GM19238 (cell line): Measurements from ENCODE around the gene RMND5B.
A peak's percentile ranks its signal among the peaks of the same experiment; 100 is the strongest.
"Not testable (repeated sequence)": the region's sequence is repeated elsewhere in the genome, so short reads cannot be mapped to it uniquely, and the experiment has no call there.

ENCODE experiments used
- DNase-seq: peaks from one replicate; pipeline ENCODE4 v3.0.0; 2011; ENCODE audit warnings: low spot score; ENCODE audit not compliant: insufficient read length

The RMND5B gene

DNA sequence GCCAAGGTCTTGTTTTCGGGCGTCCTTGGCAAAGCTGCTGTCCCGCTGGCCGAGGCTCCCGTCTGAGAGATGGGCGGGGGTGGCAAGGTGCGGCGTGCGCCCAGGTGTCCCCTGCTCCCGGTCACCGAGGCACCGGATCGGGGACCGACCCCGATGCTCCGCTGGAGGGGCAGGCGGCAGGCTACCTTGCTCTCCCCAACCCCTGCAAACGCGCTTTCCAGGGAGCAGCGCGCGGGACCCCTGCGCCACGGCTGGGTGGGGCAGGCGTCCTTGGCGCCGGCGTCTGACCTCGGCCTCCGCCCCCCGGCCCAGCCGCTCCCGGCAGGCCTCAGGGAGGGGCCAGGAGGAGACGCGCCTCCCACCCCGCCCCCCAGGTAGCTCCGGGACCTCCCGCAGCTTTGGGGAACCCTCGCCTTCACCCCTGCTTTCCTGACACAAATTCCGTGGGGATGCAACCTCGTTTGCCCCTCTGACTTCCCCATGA, 16.9 kb upstream of the RMND5B start:
- no peak for DNase-seq

DNA sequence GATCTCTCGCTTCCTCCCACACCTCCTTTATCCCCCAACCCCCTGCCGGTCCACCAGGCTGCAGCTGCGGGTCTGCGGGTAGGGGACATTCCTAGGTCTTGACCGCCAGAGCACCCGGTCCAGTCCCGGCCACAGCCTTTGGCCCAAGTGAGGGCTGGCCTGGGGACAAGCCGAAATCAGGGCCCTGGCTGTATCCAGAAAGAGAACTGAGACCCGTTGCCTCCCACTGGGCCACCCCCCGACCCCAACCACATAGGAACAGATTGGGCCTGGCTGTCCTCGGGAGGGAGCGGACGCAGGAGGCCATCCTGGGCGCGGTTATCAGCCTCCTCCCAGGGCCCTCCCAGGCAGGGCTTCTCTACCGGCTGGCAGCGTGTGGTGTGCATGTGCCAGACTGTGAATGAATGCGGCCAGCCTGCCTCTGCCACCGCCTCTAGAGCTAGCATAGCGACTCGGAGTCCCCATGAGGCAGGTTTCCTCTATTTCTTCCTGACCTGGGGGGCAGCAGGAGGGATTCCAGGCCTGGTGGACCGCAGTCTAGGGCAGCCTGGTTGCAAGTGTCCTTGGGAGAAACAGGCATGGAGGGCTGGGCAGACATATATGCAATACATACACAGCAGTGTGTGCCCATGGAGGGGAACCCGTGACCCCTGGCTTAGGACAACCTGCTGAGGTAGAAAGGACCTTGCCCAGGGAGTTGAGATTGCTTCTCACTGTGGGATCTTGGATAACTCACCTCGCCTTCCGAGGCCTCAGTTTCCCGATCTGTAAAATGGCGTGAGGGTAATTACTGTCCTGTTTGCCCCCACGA, 16.3 kb upstream of the RMND5B start:
- DNase-seq: no peak

DNA sequence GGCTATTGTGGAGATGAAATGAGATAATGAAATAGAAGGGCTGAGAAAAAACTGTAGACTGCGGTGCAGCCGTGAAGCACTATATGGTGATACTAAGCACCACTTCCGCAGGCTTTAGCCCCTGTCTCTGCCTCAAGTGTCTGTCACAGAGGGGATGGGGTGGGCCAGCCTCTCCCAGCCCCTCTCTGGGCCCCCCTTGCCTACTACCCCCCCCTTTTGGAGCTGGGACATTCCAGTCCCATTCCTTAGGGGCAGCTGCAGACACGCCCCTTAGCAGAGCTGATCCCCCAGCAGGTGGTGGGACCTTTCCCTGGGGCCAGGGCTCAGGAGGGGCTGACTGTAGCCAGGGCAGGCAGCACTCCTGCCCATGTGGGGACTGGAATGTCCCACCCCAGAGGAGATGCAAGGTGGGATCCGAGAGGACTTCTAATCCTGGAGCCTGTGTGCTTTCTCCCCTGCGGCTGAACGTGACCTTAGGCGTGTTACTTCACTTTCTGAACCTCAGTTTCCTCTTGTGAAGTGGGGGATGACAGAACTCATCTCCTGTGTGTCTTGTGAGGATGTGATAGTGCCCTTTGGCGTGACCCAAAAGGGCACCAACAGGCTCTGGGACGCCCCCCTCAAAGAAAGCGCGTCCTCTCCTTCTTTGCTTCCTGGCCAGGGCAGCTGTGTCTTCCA, 15.5 kb upstream of the RMND5B start:
- no peak for DNase-seq

DNA sequence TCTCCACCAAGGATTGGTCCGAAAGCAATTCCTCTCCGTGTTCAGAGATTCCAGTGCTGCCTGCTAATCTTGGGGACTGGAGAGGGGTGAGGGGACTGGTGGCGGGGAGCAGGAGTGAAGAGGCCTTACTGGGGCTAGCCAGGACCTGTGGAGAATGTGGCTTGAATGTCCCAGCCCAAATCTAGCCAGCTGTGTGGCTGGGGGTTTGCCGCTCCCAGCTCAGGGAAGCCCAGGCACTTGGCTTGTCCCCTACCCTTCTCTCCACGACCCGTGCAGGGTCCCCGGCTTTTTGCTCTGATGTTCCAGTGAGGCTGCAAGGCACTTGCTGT, 15.0 kb upstream of the RMND5B start:
- DNase-seq: no peak

DNA sequence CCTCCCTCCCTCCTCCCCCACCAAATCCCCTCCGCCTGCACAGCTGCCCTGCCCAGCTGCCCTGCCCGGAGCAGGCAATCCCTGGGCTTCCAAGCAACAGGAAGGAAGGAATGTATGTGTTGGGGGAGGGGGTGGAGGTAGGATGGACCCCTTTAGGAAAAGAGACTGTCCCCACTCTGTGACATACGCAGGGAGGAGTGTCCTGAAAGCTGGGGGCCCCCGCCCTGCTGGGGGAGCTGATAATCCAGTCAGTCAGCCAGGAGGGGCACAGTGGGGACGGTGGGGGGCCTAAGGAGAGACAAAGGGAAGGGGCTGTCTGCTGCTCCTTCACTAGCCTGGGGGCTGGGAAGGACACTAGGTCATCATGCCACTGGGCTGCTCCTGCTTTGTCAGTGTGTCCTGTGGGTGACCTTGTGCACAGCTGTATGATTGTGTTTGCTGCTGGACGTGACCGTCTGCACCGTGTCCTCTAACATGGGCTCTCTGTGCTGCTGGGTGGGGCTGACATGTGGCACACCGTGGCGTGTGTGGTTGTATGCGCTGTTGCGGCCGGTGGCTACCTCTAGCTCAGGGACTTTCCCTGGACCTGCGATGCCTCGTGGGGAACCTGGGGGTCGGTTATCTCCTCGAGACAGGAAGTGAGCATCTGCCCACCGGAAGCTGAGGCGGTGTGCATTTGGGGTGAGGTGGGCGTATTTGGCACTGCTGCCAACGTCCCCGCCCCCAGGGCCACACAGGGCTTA, 14.5 kb upstream of the RMND5B start:
- peak; percentile 43 for DNase-seq

DNA sequence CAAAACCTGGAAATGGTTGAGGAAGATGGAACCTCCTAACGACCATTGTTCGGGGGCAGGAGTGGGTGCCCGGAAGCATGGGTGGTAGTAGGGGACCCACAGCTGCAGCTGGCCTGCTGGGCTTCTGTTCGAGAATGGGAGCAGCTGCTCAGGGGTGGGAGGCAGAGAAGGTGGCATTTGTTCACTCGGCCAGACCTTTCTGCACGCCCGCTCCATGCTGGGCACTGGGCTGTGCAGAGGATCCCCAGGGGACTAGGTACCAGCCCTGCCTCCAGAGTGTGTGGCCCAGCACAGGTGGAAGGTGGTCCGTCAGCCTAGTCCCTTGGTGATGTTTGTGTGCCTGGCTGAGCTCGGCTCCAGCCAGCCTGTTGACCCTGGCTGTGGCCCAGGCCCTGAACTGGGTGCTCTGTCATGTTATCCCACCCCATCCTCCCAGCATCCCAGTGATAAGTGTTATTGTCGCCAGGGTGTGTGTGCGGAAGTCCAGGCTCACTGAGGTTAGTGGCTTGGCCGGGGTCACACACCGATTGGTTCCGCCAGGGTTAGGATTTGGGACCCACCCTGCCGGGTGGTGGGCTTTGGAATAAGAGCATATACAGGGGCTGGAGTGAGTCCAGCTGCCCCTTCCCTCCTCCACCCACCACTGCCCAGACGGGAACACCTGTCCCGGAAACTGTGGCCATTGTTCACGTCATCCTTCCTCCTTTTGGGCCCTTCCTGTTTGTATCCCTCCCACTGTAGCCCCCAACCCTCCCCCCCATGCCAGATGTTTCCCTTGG, 12.7 kb upstream of the RMND5B start:
- no peak for DNase-seq

DNA sequence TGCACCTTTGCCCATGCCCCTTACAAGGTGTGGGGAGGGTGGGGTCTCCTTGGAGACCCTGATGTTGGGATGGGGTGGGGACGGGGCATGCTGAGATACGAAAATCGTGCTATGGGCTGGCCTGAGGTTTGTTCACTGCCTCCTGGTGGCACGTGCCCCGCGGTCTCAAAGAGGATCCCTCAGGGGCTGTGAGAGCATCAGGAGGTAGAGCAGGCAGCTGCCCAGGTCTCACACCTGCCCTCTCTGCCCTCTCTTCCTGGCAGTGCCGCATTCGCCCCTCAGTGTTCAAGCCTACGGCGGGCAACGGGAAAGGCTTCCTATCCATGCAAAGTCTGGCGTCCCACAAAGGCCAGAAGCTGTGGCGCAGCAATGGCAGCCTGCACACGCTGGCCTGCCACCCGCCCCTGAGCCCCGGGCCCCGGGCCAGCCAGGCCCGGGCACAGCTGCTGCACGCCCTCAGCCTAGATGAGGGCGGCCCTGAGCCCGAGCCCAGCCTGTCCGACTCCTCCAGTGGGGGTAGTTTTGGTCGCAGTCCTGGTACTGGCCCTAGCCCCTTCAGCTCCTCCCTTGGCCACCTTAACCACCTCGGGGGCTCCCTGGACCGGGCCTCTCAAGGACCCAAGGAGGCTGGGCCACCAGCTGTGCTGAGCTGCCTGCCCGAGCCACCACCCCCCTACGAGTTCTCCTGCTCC, 10.8 kb upstream of the RMND5B start:
- no peak for DNase-seq

DNA sequence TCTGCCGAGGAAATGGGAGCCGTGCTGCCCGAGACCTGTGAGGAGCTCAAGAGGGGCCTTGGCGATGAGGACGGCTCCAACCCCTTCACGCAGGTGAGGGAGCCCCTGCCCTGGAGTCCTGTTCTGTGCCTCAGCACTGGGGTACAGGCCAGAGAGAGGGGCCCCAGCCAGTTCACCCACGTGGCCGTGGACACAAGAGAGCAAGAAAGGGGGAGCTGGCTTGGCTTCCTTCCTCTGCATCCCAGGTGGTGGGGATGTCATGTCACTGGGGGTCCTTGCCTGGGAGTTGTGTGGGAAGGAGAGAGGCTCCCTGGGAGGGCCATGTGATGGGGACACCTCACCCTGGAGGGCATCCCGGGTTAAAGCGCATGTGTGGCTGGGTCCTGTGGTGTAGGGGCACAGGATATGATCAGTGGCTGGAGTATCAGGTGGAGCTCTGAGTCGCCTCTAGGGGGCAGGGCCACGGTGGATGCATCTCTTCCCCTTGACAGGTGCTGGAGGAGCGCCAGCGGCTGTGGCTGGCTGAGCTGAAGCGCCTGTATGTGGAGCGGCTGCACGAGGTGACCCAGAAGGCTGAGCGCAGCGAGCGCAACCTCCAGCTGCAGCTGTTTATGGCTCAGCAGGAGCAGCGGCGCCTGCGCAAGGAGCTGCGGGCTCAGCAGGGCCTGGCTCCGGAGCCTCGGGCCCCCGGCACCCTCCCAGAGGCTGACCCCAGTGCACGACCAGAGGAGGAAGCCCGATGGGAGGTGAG, 10.0 kb upstream of the RMND5B start:
- DNase-seq: peak; percentile 93

DNA sequence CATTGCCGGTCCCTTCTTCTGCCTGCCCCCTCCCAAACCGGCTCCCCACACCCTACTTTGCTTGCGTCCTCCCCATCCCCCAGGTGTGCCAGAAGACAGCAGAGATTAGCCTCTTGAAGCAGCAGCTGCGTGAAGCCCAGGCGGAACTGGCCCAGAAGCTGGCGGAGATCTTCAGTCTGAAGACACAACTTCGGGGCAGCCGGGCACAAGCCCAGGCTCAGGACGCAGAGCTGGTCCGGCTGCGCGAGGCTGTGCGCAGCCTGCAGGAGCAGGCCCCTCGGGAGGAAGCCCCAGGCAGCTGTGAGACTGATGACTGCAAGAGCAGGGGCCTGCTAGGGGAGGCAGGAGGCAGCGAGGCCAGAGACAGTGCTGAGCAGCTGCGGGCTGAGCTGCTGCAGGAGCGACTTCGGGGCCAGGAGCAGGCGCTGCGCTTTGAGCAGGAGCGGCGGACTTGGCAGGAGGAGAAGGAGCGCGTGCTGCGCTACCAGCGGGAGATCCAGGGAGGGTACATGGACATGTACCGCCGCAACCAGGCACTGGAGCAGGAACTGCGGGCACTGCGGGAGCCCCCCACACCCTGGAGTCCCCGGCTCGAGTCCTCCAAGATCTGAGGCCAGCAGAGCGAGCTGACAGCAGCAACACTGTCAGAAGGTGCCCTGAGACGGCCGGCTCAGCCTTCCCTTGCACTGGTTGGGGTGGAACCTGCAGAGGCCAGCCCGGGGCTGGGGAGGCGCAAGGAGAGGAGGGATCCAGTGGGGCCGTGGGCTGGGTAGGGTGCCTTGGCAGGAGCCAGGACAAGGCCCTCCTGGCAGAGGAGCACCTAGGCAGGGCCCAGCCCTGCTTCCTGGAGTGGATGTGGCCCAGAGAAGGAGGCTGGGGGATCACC, 9.2 kb upstream of the RMND5B start:
- peak; percentile 40 for DNase-seq

DNA sequence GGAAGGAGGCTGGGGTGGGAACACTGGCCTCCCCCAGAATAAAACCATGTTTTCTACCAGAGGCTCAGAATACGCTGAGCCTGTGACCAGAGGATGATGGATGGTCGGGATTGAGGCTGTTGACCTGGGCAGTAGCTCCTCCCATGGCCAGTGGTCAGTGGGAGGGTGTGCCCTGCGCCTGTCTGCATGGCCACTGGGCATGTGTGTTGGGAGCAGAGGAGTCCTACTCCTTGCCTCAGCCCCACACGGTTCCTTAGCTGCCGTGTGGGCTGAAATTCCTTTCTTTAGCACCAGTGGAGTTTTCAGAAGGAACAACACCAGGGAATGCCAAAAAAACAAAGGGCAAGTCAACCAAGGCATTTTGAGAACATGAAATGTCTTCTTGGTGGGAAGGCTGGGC, 8.5 kb upstream of the RMND5B start:
- DNase-seq: no peak

DNA sequence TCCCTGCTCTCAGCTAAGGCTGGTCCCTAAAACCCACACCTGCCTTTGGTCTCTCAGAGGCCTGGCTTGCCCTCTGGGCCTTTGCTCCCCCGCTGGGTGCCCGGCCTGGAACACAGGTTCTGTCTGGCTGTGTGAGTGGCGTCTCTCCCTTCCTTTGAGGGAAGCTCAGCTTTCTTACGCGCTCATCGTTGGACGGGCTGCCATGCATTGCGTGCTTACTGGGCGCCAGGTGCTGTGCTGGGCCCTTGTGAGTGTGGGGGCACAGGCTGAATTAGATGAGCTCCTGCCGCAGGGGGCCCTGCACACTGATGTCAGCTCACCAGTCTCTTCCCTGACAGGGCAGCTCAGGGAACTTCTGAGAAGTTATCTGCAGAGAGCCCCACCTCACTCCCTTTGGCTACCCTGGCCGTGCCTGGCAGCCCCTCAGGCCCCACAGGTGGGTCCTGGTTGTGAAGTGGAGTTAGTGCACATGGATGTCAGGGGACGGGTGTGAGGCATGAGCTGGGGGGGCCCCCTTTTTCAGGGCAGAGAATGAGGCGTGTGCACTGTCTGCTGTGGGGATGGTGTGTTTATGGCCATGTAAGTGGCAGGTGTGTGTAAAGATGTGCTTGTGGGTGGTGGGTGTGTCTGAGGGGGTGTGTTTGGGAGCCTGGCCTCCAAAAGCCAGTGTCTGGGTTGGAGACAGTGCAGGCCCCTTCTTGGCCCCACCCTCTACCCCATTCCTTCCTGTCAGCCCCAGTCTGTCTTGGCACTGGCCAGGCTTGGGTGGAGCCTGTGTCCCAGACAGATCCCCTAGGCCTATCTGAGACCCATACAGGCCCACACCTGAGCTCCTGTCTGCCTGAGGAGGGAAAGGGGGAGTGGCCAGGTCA, 7.5 kb upstream of the RMND5B start:
- DNase-seq: no peak

DNA sequence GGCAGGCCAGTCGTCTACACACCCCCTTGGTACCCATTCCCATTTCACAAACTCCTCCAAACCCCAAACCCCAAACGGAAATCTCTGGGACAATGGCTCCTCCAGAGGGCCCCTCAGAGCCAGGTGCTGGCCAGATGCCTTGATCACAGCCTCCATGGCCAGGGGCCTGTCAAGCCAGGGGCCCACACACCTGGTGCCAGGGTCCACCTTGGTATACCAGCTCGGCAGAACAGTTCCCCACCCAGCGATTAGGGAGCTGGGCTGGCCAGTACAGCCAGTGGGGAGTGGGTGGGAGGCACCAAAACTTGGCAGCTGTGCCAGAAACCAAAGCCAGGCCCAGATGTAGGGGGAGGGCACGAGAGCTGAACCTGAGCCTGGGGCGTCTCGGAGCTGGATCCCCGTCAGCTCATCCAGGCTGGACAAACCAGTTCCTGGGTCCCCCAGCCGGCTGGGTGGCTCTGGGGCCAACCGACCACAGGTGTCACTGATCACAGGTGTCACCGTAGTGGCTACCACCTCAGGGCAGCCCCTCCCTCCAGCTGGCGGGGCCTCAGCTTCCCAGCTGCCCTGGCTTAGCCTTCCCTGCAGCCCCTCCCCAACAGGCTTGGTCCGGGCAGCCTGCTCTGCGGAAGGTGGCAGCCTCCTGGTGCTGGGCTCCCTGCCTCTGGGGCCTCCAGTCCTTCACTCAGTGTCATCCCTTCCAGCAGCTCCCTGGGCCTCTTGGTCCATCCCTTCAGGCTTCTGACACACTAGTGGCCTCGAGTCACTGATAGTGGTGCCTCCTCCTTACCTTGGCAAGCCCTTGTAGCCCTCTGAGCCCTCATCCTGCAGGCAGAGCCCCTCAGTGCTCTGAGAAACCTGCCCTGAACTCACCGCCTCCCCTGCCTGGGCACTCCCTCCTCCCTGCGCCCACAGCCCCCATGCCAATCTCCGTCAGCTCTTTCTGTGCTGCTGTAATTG, 6.6 kb upstream of the RMND5B start:
- DNase-seq: no peak

DNA sequence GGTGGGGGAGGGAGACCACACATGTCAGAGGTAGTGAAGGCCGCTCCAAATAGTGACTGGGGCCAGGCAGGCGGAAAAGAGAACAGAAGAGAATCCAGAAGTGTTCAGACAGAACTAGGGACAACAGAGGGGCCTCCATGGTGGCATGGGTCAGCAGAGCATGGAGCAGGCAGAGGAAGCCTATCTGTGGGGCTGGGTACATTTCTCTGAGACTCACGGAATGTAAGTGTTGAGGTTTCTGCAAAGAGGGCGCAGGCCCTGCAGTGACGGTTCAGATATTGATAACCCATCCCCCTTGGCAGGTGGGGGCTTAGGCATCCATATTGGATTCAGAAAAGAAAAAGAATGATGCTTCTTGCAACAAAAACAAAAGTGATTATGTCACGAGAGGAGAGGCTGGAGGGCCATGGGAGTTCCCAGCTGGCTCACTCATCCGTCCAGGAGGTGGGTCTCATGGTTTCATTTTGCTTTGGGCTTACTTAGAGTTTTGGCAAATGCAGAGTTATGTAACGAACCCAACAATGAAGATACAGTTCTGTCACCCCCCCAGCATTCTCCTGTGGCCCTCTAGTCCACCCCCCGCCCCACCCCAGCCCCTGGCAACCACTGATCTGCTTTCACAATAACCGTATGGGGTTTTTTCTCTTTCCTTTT, 5.4 kb upstream of the RMND5B start:
- no peak for DNase-seq

DNA sequence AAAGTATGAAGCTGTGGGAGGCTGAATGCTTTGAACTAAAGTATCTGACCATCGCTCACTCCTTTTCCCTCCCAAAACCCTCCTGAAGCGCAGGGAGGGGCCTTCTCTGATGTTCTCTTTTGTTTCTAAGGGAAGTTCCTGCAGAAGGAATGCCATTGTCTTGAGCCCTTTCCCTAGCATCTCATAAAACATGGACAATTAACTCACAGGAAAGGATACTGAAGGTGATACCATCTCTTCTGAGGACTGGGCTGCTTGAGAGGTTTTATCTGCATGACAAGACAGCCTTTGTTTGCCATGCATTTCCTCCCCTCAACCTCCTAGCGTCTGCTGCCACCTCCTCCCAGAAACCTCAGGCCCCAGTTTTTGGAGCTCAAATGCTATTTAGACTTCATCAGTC, 4.3 kb upstream of the RMND5B start:
- DNase-seq: no peak

DNA sequence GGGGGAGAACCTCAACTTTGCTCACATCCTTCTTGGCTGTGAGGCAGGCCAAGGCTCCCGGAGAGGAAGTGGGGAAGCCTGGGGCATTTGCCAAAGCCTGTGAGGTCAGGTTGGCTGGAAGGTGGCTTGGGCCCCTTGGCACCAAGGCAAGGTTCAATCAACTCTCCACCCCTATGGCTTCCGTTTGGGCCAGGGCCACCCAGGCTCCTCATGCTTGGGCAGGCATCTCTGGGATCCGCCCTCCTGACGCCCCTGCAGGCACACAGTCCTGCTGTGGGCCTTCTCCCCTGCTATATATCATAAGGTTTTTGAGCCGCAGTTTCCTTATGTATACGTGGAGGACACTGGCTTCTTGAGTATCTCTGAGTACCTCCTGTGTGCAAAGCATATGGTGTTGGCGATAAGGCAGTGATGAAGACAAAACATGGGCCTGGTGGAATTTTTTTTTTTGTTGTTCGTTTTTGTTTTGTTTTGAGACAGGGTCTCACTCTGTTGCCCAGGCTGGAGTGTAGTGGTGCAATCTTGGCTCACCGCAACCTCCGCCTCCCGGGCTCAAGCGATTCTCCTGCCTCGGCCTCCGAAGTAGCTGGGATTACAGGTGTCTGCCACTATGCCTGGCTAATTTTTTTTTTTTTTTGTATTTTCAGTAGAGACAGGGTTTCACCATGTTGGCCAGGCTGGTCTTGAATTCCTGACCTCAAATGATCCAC, 3.4 kb upstream of the RMND5B start:
- DNase-seq: not testable (repeated sequence)

DNA sequence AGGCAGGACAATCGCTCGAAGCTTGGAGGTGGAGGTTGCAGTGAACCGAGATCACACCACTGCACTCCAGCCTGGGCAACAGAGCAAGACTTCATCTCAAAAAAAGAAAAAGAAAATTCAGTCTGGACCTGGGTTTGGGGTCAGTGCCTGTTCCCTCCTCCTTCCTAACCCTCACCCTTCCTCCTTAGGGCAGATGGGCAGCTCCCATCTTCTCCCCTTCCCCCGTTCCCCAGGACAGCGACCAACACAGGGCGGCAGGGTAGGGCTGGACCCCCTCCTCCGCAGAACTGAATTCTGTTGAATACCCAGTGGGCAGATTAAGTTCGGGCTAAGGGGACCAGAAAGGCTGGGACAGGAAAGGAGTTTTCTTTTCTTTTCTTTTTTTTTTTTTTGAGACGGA, 1.5 kb upstream of the RMND5B start:
- no peak for DNase-seq
